DMS114 treated with DMSO at 0.1 percent for 48 hours (cell line): ENCODE data around the gene CLEC18C.
"Not testable (repeated sequence)": the region's sequence is repeated elsewhere in the genome, so short reads cannot be mapped to it uniquely, and the experiment has no call there.

Source experiments
- DNase-seq: peaks from one replicate; lab custom pipeline; 2025; ENCODE audit not compliant: unreplicated experiment; lab: John Stamatoyannopoulos, UW

The CLEC18C gene

GRCh38 chr16:70206382-70206781, 32.8 kb downstream of the CLEC18C start:
- DNase-seq = not testable (repeated sequence)

DNA sequence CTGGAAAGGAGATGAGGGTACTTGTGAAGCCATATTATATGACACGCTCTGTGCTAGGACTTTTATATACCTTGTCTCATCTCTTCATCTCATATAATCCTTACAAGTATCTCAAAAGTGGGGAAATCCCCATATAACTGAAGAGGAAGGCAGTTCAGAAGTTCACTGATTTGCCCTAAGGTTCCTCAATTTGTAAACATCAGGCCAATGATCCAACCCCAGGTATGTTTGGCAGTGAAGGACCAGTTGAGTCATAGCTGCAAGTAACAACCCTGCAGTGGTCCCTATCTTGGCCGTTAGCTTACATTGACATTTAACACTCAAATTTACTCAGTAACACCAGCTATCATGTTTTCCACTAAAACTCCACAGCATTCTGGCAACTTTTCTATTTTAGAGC, 45.0 kb downstream of the CLEC18C start:
- DNase-seq = not testable (repeated sequence)

GRCh38 chr16:70222574-70222973, 49.0 kb downstream of the CLEC18C start:
- not testable (repeated sequence) for DNase-seq

- not testable (repeated sequence) for DNase-seq
Observed at GRCh38 chr16:70223216-70223615, 49.6 kb downstream of the CLEC18C start.

DNA sequence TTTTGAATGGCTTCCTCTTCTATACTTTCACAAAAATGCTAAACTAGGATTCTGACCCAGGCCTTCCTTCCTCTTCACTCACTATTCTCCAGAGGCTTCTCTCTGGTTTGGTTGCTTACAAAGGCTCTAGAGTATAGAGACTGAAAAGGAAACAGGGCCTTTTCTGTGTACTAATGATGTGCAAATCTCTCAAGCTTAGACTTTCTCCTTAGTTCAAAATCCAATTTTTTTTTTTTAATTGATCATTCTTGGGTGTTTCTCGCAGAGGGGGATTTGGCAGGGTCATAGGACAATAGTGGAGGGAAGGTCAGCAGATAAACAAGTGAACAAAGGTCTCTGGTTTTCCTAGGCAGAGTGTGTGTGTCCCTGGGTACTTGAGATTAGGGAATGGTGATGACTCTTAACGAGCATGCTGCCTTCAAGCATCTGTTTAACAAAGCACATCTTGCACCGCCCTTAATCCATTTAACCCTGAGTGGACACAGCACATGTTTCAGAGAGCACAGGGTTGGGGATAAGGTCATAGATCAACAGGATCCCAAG, 50.5 kb downstream of the CLEC18C start:
- not testable (repeated sequence) for DNase-seq

GRCh38 chr16:70224645-70225044, 51.1 kb downstream of the CLEC18C start:
- not testable (repeated sequence) for DNase-seq

- not testable (repeated sequence) for DNase-seq
Observed at GRCh38 chr16:70225430-70225829, 51.8 kb downstream of the CLEC18C start.

DNA sequence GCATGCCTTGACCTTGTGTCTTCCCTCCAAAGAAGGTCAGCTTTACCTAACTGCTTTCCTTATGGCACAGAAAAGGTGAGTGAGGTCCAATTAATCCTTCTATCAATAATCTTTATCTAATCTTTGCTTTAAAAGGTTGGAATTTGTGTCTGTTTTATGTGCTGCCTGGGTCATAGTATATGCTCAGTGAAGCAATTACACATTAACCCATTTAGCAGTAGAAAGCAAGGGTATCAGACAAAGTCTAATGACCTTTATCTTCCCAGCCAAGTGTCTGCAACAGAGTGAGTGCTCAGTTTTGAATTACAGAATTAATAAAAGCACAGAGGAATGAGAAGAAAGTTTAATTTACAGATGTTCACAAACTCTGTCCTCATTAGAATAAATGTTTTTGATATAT, 52.4 kb downstream of the CLEC18C start:
- DNase-seq = not testable (repeated sequence)

- not testable (repeated sequence) for DNase-seq
Observed at GRCh38 chr16:70231831-70232230, 58.2 kb downstream of the CLEC18C start.
